ENCODE data around the gene ACSS1. TPM values are rescaled to one million over a fixed set of nuclear protein-coding genes. Genes with fewer than 3 reads are reported as not detected.

Gene ACSS1
- total RNA-seq, 1 donor from 2014 or later: 3.7 TPM

- DNase-seq: peak; percentile 92
Measured at GRCh38 chr20:24992487-24993205, 65.3 kb downstream of the ACSS1 start, which contains the start of gene APMAP. APMAP (minus strand) TSS chr20:24992751; CDS start chr20:24992688, 63 bp downstream.

DNA sequence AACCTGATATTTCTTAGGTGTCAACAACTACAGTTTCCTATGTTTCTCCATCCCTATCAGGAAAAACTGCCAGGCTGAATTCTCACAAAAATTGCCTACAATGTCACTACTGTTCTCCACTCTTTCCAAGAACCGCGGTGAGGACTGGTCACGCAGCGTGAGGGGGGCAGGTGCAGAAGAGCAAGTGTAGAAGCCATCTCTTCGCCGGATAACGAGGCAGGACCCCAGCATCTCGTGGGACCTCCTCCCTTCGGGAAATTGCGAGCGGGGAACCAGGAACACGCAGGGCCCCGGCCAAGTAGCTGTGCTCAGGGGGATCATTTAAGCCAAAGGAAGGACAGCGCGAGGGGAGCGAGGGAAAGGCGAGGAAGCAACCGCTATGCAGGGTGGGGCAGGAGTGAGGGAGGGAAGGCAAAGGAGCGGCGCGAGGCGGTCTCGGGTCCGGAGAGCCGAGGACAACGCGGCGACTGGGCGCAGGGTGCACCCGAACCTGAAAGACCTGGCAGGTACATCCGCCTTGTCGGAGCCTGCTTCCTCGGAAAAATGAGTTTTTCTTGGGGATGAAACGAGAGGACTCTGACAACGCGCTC, 65.9 kb downstream of the ACSS1 start:
- DNase-seq: no peak

DNA sequence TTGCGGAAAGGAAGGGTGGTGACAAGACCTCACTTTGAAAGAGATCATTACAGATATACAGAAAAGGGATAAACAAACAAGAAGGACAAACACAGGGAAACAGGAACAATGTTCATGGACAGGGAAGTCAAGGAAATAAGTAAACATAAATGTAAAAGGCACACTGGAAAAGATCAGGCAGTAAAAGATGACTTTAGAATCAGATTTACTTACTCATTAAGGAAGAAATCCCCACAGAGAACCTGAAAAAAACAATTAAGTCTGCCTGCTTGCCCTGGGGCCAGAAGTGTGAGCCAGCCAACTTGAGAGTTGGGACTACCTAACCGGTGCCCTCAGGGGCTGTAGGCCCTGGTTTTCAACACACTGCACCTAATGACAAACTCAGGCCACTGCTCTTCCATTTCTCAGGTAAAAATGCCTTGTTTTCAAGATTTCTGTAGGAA, 67.1 kb downstream of the ACSS1 start:
- DNase-seq: no peak

DNA sequence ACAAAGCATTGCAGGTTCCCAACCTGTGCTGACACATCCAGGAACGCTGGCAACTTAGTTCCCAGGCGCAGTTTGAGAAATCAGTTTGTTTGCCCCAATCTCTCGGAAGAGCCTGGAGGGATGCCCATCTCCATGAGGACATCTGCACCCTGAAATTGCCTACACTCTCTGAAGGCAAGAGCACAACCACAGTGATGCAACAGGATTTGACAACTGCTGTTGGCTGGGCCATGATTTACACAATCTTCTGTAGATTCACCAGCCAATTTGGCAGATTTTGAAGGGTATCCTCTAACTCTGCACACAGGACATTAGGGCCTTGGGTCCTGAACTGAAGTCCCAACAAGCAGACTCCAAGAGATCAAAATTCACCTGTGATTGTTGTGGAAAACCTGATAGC, 68.8 kb downstream of the ACSS1 start:
- no peak for DNase-seq

DNA sequence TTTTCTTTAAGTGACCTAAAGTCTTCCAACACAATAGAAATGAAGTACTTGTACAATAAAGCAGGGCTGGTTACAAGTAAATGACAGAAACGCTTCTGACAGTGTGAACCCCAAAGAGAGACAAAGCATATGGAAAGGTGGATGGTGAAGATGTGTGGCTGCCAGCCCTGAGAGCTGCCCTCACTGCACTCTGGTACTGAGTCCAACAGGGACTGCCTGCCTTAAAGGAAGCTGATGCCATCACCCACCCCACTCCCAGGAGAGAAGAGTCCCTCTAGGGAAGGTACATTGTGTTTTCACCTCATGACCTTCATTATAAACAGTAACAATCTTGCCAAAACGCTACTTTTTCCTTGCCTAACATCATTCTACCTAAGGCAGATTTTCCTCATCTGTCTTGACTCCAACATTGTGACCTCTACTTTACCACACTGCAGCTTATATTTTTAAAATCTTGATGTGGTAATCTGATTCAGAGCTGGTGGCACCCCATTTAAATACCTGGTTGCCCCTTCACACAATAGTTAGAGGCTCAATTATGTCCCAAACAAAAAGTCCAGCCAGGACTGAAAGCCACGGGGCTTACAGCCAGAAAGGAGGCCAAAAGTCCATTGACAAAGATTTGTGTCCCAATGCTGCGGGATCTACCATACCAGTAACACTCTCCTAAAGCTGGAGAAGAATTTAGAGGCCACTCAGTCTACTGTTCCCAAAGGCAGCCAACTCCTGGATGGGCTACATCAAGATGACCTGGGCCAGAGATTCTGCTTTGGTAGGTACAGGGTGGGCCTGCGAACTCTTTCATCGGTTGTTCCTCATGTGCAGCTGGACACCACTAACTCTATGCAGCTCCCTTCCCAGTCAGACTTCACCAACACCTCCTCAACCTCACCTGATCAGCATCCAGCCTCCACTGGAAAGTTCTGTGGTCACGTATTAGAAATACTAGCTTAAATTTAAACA, 69.8 kb downstream of the ACSS1 start:
- DNase-seq: no peak

- DNase-seq: no peak
Measured at GRCh38 chr20:24987244-24987643, 70.7 kb downstream of the ACSS1 start.

- DNase-seq: no peak
Measured at GRCh38 chr20:24986436-24987015, 71.4 kb downstream of the ACSS1 start.

DNA sequence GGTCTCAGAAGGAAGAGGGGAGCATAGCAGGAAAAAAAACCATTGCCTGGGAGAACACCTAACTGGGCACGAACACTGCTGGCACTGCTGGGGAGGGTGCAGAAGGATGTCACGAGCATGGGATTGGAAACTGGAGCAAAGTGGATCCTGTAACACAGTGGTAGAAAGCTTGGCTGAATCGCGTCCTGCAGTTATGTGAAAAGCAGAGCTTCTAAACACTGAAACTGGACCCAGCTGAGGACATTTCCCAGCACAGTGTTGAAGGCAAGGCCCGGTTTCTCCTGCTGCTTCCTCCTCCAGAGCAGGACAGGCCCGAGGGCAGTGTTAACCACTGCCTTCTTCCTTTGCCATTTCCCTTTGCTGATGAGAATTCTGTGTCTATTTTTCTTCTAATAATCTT, 72.1 kb downstream of the ACSS1 start:
- DNase-seq: no peak

DNA sequence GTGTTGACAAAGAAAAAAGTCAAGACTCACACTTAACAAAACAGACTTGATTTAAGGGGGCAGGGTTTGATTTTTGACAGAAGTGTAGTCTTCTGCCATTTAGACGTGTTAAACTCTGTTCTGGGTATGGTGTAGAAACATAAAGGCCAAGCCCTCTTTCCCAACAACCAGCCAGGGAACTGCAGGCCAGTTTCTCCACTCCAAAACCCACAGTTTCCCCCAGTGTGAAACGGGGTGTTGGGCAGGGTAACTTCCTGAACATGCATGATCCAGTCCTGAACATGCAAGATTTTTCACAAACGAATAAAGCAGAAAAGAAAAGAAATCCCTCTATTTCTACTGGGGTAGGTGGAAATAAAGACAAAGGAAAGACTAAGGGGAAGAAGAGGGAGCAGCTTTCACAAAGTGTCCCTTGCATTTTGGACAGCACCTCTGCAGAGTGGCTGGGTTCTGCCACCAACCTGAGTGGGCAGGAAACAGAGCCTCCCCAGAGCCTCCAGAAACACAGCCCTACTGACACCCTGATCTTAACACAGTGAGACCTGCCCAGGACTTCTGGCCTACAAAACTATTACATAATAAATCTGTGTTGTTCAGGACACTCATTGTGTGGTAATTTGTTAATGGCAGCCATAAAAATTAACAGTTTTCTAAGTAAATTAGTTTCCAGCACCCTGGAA, 72.8 kb downstream of the ACSS1 start:
- DNase-seq: no peak

- no peak for DNase-seq
Measured at GRCh38 chr20:24983896-24984295, 74.0 kb downstream of the ACSS1 start.

- DNase-seq: no peak
Measured at GRCh38 chr20:24981790-24982189, 76.1 kb downstream of the ACSS1 start.

DNA sequence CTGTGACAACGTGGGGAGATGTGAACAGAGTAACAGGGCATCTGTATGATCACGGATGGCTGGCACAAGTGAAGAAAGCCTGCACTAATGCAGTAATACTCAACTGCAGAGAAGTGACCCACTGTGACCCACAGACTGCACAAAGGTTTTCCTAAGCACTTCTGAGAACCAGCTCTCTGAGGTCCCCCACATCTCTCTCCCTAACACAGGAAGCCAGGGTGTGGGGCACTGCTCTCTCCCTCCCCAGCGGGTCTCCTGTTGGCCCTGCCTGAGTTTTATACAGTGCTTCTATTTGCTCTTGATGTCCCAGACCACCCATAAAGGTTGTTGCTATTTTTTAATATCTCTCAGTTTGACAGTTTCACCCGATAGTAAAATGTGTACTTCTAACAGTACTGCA, 76.7 kb downstream of the ACSS1 start:
- DNase-seq: no peak

- no peak for DNase-seq
Measured at GRCh38 chr20:24980291-24981053, 77.5 kb downstream of the ACSS1 start.

DNA sequence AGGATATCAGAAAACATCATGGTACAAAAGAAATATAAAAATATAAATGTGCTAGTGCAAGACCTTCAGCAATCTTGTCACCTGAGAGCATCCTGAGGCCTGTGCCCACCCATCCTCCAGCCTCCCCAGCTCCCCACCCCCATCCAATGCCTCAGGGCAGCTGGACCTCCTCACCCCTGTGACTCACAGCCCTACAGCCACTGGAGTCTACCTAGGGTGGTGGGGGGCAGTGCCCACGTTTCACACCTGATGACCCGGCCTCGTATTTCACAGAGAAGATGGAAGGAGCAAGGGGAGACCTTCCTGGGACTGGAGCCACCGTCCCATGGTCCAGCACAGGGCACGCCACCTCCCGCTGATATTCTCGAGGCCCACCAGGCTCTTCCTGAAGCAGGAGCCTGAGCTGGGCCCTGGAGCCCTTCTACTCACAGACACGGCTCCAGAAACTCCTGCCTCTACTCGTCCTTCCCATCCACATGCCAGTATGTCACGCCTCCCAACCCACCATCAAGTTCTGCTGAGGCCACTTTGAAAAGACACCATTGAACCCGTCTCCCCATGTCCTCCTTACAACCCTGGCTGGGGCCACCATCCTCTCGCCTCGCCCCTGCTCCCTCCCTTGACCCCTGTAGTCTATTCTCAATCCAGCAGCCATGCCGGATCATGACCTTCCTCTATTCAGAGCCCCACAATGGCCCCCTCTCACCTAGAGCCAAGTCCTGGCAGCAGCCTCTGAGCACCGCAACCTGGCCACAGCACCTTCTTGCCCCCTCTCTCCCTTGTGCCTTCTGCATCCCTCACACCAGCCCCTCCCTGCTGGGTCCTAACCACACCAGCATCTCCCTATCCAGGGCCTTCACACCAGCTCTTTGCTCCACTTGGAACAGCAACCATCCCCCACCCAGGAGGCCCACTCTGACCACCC, 78.6 kb downstream of the ACSS1 start:
- DNase-seq: no peak

- DNase-seq: peak; percentile 63
Measured at GRCh38 chr20:24978513-24978912, 79.4 kb downstream of the ACSS1 start.

- no peak for DNase-seq
Measured at GRCh38 chr20:24977797-24978196, 80.1 kb downstream of the ACSS1 start.

GRCh38 chr20:24977336-24977735, 80.6 kb downstream of the ACSS1 start:
- DNase-seq: no peak

DNA sequence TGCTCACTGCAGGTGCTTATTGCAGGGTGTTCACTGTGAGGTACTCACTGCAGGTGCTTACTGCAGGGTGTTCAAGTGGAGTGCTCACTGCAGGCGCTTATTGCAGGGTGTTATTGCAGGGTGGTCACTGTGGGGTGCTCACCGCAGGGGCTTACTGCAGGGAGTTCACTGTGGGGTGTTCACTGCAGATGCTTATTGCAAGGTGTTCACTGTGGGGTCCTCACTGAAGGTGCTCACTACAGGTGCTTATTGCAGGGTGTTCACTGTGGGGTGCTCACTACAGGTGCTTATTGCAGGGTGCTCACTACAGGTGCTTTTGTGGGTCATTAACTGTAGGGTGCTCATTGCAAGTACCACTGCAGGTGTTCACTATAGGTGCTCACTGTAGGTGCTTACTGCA, 85.6 kb downstream of the ACSS1 start:
- DNase-seq: no peak

DNA sequence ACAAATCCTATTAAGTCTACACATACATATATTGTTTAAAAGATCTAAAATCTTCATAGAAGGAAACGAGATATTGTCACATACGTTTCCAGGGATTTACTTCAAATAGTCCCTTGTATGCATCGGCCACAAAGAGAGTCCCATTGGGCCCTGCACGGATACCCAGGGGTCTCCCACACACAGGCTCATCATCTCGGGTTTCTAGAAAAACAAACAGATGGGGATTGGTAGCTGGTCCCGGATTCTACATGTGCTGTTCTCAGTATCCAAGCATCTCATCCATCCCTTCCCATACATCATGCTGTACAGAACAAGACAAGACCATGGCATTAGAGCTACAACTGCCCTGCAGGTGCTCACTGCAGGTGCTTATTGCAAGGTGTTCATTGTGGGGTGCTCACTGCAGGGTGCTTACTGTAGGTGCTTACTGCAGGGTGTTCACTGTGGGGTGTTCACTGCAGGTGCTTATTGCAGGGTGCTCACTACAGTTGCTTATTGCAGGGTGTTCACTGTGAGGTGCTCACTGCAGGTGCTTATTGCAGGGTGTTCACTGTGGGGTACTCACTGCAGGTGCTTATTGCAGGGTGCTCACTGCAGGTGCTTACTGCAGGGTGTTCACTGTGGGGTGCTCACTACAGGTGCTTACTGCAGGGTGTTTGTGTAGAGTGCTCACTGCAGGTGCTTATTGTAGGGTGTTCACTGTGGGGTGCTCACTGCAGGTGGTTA, 86.4 kb downstream of the ACSS1 start:
- no peak for DNase-seq
